Cardiac fibroblast (primary cell): Measurements from ENCODE around the gene ZNF253.
"Not testable (repeated sequence)": the region's sequence is repeated elsewhere in the genome, so short reads cannot be mapped to it uniquely, and the experiment has no call there.

Source experiments
- DNase-seq, 2 donors: peaks; one replicate each; pipeline versions ENCODE4 v3.0.0 to v3.0.0-alpha.2; 2010; ENCODE audit warnings: low read depth in 2 of 2
- H3K4me3 ChIP-seq, 2 donors: replicated peaks in 1 of 2; 1 replicate in 1 of 2; 2 replicates in 1 of 2; pipeline ENCODE4 v1.5.1; 2011; ENCODE audit warnings: low read depth in 2 of 2, low read length in 2 of 2, mild to moderate bottlenecking in 2 of 2, moderate library complexity in 1 of 2
- CTCF ChIP-seq: IDR thresholded peaks from one replicate; pipeline ENCODE4 v1.5.1; 2011; ENCODE audit warnings: low read depth, mild to moderate bottlenecking, low read length, inconsistent platforms

ZNF253 gene

DNA sequence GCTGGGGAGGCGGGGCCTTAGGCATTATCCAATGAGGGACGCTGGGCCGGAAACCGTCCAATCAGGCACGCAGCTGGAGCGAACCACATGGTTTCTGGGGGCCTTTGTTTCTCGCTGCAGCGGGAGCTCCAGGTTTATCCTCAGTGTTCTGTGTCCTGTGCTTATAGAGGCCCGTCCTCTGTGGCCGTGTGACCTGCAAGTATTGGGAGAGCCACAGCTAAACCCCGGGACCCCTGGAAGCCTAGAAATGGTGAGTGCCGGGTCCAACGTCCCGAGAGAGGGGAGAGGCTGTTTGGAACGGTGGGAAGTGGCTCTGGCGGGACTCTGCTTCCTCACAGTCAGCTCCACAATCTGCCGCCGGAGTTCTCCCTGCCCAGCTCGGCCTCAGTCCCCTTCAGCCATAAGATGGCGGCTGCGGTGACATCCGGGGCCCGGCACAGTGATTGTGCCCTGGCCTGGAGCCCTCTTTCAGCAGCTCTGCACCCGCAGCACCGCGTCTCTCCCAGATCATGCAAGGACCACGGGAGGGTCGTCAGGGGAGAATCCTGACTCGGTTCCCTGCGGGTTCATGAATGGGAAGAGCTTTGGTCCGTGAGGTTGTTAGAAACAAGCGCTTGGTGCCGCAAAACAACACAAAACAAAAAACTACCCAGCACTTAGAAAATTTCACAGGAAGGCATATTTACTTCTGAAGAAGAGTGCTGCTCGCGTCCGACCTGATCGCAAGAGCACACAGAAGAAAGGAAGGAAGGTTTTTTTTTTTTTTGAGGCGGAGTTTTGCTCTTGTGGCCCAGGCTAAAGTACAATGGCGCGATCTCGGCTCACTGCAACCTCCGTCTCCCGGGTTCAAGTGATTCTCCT, at the start of gene ZNF253:
Gene ZNF253 (plus strand): TSS at position 133 of the 861 bp plus-strand sequence. CDS start 115 bp downstream, at position 248.
- H3K4me3 ChIP-seq = peak within 1 kb of the TSS; percentile 76 to 86
- peak; percentile 91 to 95 for DNase-seq
- TF ChIP-seq CTCF = no peak

GRCh38 chr19:19816679-19817078, 49.0 kb upstream of the ZNF253 start:
- no peak for TF ChIP-seq CTCF
- no peak overlapping the region for H3K4me3 ChIP-seq
- DNase-seq = no peak

GRCh38 chr19:19817357-19817756, 48.3 kb upstream of the ZNF253 start:
- H3K4me3 ChIP-seq = no peak overlapping the region
- no peak for TF ChIP-seq CTCF
- DNase-seq = no peak

GRCh38 chr19:19820774-19821320, 44.8 kb upstream of the ZNF253 start:
- peak overlapping the region; percentile 72 to 84 for H3K4me3 ChIP-seq
- no peak for DNase-seq
- TF ChIP-seq CTCF = no peak

DNA sequence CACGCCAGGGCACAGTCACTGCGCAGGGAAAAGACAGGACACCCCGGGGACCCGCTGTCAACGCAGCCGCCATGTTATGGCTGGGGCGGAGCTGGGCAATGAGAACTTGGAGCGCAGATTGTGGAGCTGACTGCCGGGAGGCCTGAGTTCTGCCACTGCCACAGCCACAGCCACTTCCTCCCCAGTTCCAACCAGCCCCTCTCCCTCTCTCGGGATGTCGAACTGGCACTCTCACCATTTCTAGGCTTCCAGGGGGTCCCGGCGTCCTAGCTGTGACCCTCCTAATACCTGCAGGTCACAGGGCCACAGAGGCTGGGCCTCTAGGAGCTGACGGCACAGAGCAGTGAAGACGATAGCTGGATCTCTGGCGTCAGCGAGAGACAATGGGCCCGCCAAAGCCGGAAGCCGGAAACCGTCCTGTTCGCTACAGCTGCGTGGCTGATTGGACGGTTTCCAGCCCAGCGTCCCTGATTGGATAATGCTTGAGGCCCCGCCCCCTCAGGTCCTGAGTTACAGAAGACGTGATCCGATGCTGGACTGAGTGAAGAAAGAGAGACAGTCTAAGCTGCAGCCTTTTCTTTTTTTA, 44.2 kb upstream of the ZNF253 start, which contains the start of gene ZNF506:
Gene ZNF506 (minus strand): TSS at position 385 of the 586 bp plus-strand sequence. CDS start 147 bp downstream, at position 238.
- H3K4me3 ChIP-seq = peak within 1 kb of the TSS; percentile 72 to 84
- TF ChIP-seq CTCF = no peak
- peak; percentile 96 to 98 for DNase-seq

DNA sequence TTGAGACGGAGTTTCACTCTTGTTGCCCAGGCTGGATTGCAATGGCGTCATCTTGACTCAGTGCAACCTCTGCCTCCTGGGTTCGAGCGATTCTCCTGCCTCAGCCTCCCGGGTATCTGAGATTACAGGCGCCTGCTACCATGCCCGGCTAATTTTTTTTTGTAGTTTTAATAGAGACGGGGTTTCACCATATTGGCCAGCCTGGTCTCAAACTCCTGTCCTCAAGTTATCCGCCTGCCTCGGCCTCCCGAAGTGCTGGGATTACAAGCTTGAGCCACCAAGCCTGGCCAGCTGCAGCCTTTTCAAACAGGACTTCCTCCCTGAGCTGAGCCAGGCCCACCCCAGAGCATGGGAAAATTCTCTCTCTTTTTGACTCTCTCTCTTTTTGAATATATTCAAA, 43.7 kb upstream of the ZNF253 start:
- not testable (repeated sequence) for DNase-seq
- H3K4me3 ChIP-seq = peak overlapping the region; percentile 72 to 84

- DNase-seq = no peak
- H3K4me3 ChIP-seq = no peak overlapping the region
- no peak for TF ChIP-seq CTCF
These were observed 41.8 kb upstream of the ZNF253 start for GRCh38 chr19:19823916-19824315.
